Astrocyte (in vitro differentiated cells and primary cell): ENCODE measurements around the gene NDFIP2.

Experiments used
- CTCF ChIP-seq: IDR thresholded peaks from 2 replicates; pipeline ENCODE4 v1.5.1; 2011; ENCODE audit warnings: low read depth, mild to moderate bottlenecking, inconsistent platforms, low read length, moderate library complexity; ENCODE audit not compliant: insufficient read depth
- EZH2 ChIP-seq: IDR thresholded peaks from 2 replicates; pipeline ENCODE4 v1.6.1; 2012; ENCODE audit warnings: mild to moderate bottlenecking, low read length, inconsistent platforms; ENCODE audit not compliant: insufficient read depth

- TF ChIP-seq CTCF (no peak), EZH2 (no peak)
Observed at GRCh38 chr13:79501538-79502232, 20.7 kb downstream of the NDFIP2 start.
